Stimulated activated CD8-positive, alpha-beta memory T cell treated with anti-CD3 and anti-CD28 coated beads, Interleukin-12 subunit alpha, Interleukin-12 subunit beta, amount 100 ng/mL, for 24 hours (primary cell): ENCODE results near the gene MYH2.

Source experiments
- DNase-seq: peaks from one replicate; pipeline ENCODE4 v3.0.0-alpha.2; 2020; ENCODE audit errors: extremely low read depth

MYH2 gene

GRCh38 chr17:10516065-10516464, 33.4 kb downstream of the MYH2 start:
- DNase-seq: no peak

GRCh38 chr17:10513299-10514067, 36.0 kb downstream of the MYH2 start:
- DNase-seq: no peak

GRCh38 chr17:10512856-10513255, 36.6 kb downstream of the MYH2 start:
- no peak for DNase-seq

- DNase-seq: no peak
Observed at GRCh38 chr17:10499950-10500349, 49.5 kb downstream of the MYH2 start.

GRCh38 chr17:10492004-10492403, 57.5 kb downstream of the MYH2 start:
- no peak for DNase-seq

- no peak for DNase-seq
Observed at GRCh38 chr17:10482252-10482651, 67.2 kb downstream of the MYH2 start.

- no peak for DNase-seq
Observed at GRCh38 chr17:10477701-10478100, 71.8 kb downstream of the MYH2 start.

- no peak for DNase-seq
Observed at GRCh38 chr17:10474536-10474935, 74.9 kb downstream of the MYH2 start.

- DNase-seq: no peak
Observed at GRCh38 chr17:10471858-10472257, 77.6 kb downstream of the MYH2 start.
